Measurements from ENCODE around the gene RPL15.

The RPL15 gene

DNA sequence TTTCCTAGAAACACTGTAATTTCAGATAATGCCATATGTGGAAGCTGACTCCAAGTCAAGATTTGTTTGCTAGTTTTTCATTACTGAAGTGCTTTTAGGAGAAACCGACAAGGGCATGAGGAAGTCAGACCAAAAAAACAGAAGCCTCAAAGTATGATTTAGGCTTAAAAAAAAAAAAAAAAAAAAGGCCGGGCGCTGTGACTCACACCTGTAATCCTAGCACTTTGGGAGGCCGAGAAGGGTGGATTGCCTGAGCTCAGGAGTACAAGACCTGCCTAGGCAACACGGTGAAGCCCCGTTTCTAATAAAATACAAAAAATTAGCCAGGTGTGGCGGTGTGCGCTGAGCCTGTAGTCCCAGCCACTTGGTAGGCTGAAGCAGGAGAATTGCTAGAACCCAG, 11.6 kb downstream of the RPL15 start:
- no peak for DNase-seq (ENCODE audit: low read depth, low spot score)

- DNase-seq (ENCODE audit: low read depth, low spot score) = no peak
These were observed 14.7 kb downstream of the RPL15 start for GRCh38 chr3:23931597-23931996.

DNA sequence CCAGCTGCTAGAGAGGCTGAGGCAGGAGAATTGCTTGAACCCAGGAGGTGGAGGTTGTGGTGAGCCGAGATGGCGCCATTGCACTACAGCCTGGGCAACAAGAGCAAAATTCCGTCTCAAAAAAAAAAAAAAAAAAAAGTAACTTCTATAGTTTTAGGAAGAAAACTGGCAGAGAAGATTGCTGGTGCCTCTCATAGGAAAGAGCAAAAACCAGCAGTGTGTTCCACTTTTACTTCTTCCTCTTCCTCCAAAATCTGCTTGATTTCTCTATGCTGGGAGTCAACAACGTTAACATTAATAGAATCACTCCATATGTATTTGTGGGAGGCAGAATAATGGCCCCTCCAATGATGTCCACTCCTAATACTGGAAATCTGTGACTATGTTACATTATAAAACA, 15.6 kb downstream of the RPL15 start:
- DNase-seq (ENCODE audit: low read depth, low spot score) = no peak

DNA sequence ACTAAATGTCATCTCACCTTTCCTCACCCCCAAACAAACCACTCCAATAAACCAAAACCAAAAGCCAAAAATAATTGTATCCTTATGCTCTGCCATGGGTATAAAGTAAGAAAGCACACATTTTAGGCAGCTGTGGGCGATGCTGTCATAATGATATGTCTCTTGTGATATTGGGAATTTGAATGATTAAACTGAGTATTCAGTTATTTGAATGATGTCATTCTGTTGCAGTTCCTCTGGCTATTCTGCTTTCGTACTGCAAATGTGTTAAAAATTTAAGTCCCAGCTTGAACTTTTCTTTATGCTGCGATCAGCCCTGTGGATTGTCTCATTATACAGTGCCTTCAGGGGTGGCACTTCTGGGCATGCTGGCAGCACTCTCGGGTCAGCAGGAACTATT, 17.3 kb downstream of the RPL15 start:
- DNase-seq (ENCODE audit: low read depth, low spot score) = no peak

DNA sequence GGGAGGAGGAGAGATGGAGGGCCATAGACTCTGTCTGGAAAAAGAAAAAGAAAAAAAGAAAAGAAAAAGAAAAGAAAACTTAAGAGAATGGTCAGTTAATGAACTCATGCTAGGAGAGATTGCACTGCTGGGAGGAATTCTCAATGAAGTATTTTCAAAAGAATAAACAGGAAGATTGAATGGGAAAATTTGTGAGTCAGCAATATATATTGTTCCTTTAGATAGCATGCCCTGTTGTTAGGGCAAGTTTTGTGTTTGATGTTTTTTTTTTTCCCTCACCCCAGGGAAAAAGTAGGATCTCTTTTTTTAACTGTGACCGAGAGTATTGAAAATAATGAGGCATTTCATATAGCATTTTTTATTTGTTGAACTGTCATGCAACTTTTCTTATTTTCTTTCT, 20.4 kb downstream of the RPL15 start:
- no peak for DNase-seq (ENCODE audit: low read depth, low spot score)

DNA sequence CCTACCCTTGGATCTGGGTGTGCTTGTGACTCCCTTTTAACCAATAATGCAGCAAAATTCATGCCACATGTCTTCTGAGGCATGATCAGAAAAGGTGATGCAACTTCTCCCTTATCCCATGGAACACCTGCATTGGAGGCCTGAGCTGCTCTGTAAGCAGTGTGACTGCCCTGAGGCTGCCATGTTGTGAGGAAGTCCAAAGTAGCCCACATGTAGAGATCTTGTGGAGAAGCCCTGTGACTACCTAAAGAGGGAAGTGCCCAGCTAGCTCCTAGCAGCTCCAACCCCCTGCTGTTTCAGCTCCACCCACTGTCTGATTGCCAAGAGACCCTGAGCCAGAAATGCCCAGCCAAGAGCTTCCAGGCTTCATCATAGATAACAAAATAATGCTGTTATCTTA, 21.8 kb downstream of the RPL15 start:
- no peak for DNase-seq (ENCODE audit: low read depth, low spot score)

DNA sequence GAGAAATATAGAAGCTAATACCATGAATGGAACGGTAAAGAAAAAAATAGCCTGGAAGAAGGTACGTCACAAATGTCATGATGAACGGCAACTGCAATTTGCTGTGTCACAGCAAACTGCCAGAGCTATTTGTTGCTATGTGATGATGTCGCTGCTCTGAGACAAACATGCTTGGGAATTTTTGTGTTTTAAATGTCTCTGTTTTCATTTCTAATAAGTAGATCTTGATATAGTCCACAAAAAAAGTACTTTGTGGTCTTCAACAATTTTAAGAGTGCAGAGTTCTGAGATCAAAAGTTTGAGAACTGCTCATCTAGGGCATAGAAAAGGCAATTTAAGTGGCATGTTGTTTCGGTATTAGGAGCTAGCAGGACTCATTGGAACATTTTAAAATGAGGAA, 23.8 kb downstream of the RPL15 start:
- no peak for DNase-seq (ENCODE audit: low read depth, low spot score)

GRCh38 chr3:23941440-23941839, 24.5 kb downstream of the RPL15 start:
- DNase-seq (ENCODE audit: low read depth, low spot score) = no peak

DNA sequence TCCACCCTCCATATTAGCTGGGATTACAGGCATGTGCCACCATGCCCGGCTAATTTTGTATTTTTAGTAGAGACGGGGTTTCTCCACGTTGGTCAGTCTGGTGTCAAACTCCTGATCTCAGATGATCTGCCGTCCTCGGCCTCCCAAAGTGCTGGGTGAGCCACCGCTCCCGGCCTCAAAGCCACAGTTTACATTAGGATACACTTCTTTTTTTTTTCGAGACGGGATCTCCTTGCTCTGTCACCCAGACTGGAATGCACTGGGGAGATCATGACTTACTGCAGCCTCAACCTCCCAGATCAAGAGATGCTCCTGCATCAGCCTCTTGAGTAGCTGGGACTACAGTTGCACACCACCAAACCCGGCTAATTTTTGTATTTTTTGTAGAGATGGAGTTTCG, 25.6 kb downstream of the RPL15 start:
- DNase-seq (ENCODE audit: low read depth, low spot score) = no peak

GRCh38 chr3:23944007-23944783, 27.3 kb downstream of the RPL15 start:
- peak; percentile 24 for DNase-seq (ENCODE audit: low read depth, low spot score)

- DNase-seq (ENCODE audit: low read depth, low spot score) = peak; percentile 94
These were observed 28.1 kb downstream of the RPL15 start, which contains the start of gene NR1D2 for GRCh38 chr3:23944861-23945662. NR1D2 (plus strand) TSS chr3:23945286; CDS start chr3:23945579, 293 bp downstream.

DNA sequence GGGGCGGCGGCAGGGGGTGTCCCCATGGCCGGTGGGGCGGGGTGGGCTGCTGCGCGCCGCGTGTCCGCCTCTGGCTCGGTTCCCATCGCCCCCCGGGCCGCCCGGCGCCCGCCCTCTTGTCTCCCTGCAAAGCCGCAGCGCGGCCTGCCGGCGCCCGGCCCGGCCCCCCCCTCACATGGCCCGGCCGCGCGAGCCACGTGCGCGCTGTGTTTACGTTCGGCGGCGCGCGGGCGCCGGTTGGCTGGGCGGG, 28.7 kb downstream of the RPL15 start:
- no peak for DNase-seq (ENCODE audit: low read depth, low spot score)

GRCh38 chr3:23945913-23946687, 29.2 kb downstream of the RPL15 start:
- DNase-seq (ENCODE audit: low read depth, low spot score) = peak; percentile 99

DNA sequence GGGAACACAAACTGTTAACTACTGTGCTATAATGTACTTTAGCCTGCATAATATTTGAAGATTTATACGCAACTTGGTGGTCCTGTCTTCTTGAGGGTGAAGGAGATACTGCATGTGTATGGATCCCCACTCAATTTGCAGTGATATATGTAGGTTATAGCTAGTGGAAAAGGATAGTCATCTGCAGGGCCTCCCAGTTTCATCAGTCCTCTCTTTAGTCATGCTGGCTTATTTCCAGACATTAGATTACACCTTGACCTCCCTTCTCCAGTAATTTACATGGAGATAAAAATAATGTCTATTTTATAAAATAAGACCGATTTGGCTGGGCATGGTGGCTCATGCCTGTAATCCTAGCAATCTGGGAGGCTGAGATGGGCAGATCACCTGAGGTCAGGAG, 31.8 kb downstream of the RPL15 start:
- DNase-seq (ENCODE audit: low read depth, low spot score) = no peak

DNA sequence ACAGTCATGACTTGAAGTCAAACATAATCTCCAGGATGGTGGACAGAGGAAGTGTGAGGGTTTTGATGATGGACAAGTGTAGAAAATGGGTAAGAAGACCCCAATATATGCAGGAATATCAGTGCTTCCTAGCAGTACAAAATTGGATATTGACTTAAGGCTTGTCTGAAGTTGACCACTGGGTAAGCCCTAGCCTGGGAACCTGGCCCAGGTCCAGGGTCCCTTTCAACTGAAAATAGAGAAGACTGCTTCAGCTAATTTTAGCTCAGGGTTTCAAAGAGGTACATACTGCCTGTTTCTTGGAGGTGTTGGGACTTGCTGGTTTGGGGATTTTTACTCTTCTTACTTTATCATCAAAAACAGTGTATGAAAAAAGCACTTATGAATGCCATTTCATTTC, 32.9 kb downstream of the RPL15 start:
- peak; percentile 52 for DNase-seq (ENCODE audit: low read depth, low spot score)

DNA sequence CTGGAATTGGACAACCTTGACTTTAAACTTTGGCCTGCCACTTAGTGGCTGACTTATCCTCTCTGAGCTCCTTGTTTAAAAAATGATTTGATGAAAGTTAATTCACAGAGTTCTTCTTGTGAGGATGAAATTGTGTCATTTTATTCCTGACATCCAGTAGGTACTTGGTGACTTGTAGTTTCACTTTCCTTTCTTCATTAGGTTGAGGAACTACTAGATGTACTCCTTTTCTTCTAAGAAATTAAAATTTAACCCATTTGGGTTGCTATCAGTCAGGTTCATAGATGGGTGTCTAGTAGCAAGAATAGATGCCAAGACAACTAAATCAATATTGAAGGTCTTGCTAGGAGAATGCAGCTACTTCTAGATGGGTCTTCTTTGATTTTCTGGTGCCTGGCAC, 33.4 kb downstream of the RPL15 start:
- no peak for DNase-seq (ENCODE audit: low read depth, low spot score)

GRCh38 chr3:23952646-23953045, 35.7 kb downstream of the RPL15 start:
- DNase-seq (ENCODE audit: low read depth, low spot score) = no peak

DNA sequence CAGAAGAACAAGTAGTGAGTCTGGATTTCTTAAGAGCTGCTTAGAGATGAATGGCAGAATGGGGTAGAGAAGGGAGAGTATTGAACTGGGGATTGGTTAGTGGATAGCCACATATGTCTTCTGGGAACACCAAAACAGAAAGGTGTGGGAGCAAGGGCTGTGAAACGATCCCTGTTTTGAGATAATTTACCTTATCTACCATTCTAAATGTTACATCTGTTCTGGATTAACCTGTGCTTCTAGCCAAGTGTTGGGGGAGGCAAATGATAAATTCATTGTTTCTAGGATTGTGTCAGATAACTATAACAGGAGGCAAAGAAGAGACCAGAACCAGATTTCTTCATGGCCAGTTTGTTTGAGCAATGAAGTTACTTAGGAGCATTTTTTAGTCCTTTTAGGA, 36.6 kb downstream of the RPL15 start:
- no peak for DNase-seq (ENCODE audit: low read depth, low spot score)

DNA sequence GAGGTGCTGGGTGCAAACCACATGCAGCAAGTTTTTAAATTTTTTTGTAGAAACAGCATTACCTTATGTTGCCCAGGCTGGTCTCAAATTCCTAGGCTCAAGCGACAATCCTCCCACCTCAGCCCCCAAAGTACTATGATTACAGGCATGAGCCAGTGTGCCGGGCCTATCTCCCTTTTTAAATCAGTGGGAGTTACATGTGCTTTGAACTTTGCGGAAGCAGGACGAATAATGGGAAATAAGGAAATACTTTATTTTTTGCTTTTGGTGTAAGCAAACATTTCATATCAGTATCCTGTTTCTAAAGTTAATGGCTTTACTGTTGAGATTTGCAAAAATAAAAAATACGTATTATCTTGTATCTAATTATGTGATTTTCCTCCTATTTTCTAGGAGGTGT, 37.2 kb downstream of the RPL15 start:
- DNase-seq (ENCODE audit: low read depth, low spot score) = no peak

DNA sequence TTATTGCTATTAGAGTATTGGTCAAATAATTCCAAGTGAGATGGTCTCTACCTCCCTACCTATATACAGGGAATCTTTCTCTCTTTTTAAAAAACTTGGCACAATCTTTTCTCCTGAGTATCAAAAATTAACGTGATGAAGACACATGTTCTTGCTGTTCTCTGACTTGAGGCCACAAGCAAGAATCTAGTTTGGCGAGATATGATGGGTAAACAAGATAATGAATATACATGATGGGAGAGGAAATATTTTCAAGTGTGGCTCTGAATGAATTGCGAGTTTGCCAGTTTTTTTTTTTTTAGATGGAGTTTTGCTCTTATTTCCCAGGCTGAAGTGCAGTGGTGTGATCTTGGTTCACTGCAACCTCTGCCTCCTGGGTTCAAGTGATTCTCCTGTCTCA, 39.8 kb downstream of the RPL15 start:
- DNase-seq (ENCODE audit: low read depth, low spot score) = no peak

GRCh38 chr3:23959135-23959900, 42.4 kb downstream of the RPL15 start:
- DNase-seq (ENCODE audit: low read depth, low spot score) = peak; percentile 76

DNA sequence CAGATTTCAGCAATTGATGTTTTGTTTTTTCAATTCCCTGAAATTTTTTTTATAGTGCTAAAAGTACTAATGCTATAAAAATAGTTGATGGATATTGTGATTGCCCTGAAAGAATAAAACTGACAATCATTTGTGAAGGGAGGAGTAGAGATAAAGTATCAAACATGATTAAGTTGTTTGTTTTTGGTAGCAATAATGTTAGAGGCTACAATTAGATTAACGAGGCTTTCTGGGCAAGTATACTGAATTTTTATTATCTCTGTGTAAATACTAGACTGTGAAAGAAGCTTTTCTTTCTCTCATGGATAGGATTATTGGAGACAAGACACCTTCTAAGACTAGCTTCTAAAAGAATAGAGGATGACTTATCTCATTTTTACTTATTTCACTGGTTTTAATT, 43.7 kb downstream of the RPL15 start:
- no peak for DNase-seq (ENCODE audit: low read depth, low spot score)
